BJ (cell line): ENCODE data around the gene IGLL5. TPM values are rescaled to one million over a fixed set of nuclear protein-coding genes. Genes with fewer than 3 reads are reported as not detected.

Source experiments
- CTCF ChIA-PET: fragments of 350-600 bp; formaldehyde crosslinking; extraction: SDS; loops from one replicate; lab custom pipeline; 2021; ENCODE audit warnings: antibody characterized with exemption, inconsistent platforms; lab: Yijun Ruan, JAX
- POLR2A ChIA-PET: fragments of 300-600 bp; sonication (Branson Sonifier 250); formaldehyde crosslinking; extraction: SDS; loops from one replicate; lab custom pipeline; 2021; ENCODE audit warnings: antibody characterized with exemption; lab: Charles Lee
- DNase-seq: peaks from one replicate; pipeline ENCODE4 v3.0.0-alpha.2; 2011; ENCODE audit warnings: low read depth
- H3K27me3 ChIP-seq: 2 replicates; pipeline ENCODE4 v1.6.0; 2011; ENCODE audit warnings: low read length; ENCODE audit not compliant: control insufficient read depth, insufficient read depth
- H3K36me3 ChIP-seq: 2 replicates; pipeline ENCODE4 v1.5.1; 2011; ENCODE audit warnings: low read length; ENCODE audit not compliant: control insufficient read depth, insufficient read depth
- H3K4me3 ChIP-seq: 2 replicates; pipeline ENCODE4 v1.5.1; 2011; ENCODE audit warnings: low read depth, mild to moderate bottlenecking, control low read depth, low read length
- CTCF ChIP-seq: IDR thresholded peaks from 2 replicates; pipeline ENCODE4 v1.5.1; 2011; ENCODE audit warnings: low read depth, mild to moderate bottlenecking, control low read depth, inconsistent platforms, low read length, moderate library complexity; ENCODE audit not compliant: insufficient read depth
- polyA plus RNA-seq: library from polyadenylated mRNA; depleted of rRNA; stranded (reverse); fragments of >200 nt; gene quantifications from 2 replicates; pipeline ENCODE4 v1.2.3, GENCODE V29; 2011

IGLL5 gene
- polyA plus RNA-seq, 1 experiment: not detected

- Histone ChIP-seq H3K36me3 (no peaks in the 10 kb centered on the region), H3K4me3 (no peak overlapping the region), H3K27me3 (no peaks in the 10 kb centered on the region; the same call in 1 of the 2 replicates)
- CTCF ChIA-PET: interaction anchor here (0.6 to 4.6 kb wide), 17 partner anchors 11 to 453 kb away, joined by 3 to 35 read pairs (median 5); no protein-coding TSS in a partner anchor
- DNase-seq: no peak
- POLR2A ChIA-PET: no interaction called here
- peak; percentile 57 for TF ChIP-seq CTCF
These were observed 3.4 kb upstream of the IGLL5 start for GRCh38 chr22:22884010-22884887.

- CTCF ChIA-PET: interaction anchor here (0.8 to 4.6 kb wide), 8 partner anchors 30 to 454 kb away, joined by 3 to 35 read pairs (median 6); no protein-coding TSS in a partner anchor
- no peaks in the 10 kb centered on the region for H3K36me3 ChIP-seq
- no peaks in the 10 kb centered on the region; the same call in 1 of the 2 replicates for H3K27me3 ChIP-seq
- POLR2A ChIA-PET: no interaction called here
- no peak overlapping the region for H3K4me3 ChIP-seq
- no peak for TF ChIP-seq CTCF
- no peak for DNase-seq
These were observed 2.5 kb upstream of the IGLL5 start for GRCh38 chr22:22884888-22885840.

- Histone ChIP-seq H3K27me3 (no peaks in the 10 kb centered on the region; the same call in 1 of the 2 replicates), H3K36me3 (no peaks in the 10 kb centered on the region), H3K4me3 (no peak overlapping the region)
- no peak for TF ChIP-seq CTCF
- no peak for DNase-seq
- ChIA-PET CTCF (interaction anchor here (1.1 to 2.0 kb wide), 3 partner anchors 8 to 16 kb away, joined by 3 to 6 read pairs (median 4); no protein-coding TSS in a partner anchor), POLR2A (no interaction called here)
These were observed 1.1 kb upstream of the IGLL5 start for GRCh38 chr22:22886546-22886945.

GRCh38 chr22:22888571-22889353 is 1.1 kb downstream of the IGLL5 start:
- TF ChIP-seq CTCF: no peak
- DNase-seq: no peak
- CTCF ChIA-PET: interaction anchor here (0.8 kb wide), 1 partner anchor 53 kb away, joined by 4 read pairs; no protein-coding TSS in a partner anchor
- no peak overlapping the region for H3K4me3 ChIP-seq
- H3K36me3 ChIP-seq: no peaks in the 10 kb centered on the region
- POLR2A ChIA-PET: no interaction called here
- H3K27me3 ChIP-seq: peaks cover 2% of the 10 kb centered on the region; the same call in 1 of the 2 replicates
